ENCODE results near the gene ARHGEF16. TPM values are rescaled to one million over a fixed set of nuclear protein-coding genes. Genes with fewer than 3 reads are reported as not detected.
A peak's percentile ranks its signal among the peaks of the same experiment; 100 is the strongest.

ARHGEF16 gene
- total RNA-seq, 1 donor from 2014 or later, result 0.34 TPM

GRCh38 chr1:3529099-3529729 lies 74.7 kb downstream of the ARHGEF16 start:
- TF ChIP-seq, protein P1, sequence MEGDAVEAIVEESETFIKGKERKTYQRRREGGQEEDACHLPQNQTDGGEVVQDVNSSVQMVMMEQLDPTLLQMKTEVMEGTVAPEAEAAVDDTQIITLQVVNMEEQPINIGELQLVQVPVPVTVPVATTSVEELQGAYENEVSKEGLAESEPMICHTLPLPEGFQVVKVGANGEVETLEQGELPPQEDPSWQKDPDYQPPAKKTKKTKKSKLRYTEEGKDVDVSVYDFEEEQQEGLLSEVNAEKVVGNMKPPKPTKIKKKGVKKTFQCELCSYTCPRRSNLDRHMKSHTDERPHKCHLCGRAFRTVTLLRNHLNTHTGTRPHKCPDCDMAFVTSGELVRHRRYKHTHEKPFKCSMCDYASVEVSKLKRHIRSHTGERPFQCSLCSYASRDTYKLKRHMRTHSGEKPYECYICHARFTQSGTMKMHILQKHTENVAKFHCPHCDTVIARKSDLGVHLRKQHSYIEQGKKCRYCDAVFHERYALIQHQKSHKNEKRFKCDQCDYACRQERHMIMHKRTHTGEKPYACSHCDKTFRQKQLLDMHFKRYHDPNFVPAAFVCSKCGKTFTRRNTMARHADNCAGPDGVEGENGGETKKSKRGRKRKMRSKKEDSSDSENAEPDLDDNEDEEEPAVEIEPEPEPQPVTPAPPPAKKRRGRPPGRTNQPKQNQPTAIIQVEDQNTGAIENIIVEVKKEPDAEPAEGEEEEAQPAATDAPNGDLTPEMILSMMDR (IDR thresholded peaks at IDR 0.05; ENCODE audit: partially characterized antibody, unreplicated experiment), result no peak
- Mint-ChIP-seq H3K9me3 (ENCODE audit: unreplicated experiment) (peaks cover 3% of the 10 kb centered on the region), H3K4me3 (ENCODE audit: unreplicated experiment) (no peak overlapping the region), H3K36me3 (ENCODE audit: unreplicated experiment) (no peaks in the 10 kb centered on the region), H3K4me1 (ENCODE audit: low read depth, unreplicated experiment) (peaks cover 10% of the 10 kb centered on the region), H3K27ac (ENCODE audit: unreplicated experiment) (no peak overlapping the region), H3K27me3 (ENCODE audit: unreplicated experiment) (peaks cover 17% of the 10 kb centered on the region)
- no peak for DNase-seq

GRCh38 chr1:3530086-3530925 lies 75.8 kb downstream of the ARHGEF16 start:
- peak overlapping the region; percentile 17 for H3K27ac Mint-ChIP-seq (ENCODE audit: unreplicated experiment)
- H3K36me3 Mint-ChIP-seq (ENCODE audit: unreplicated experiment), result no peaks in the 10 kb centered on the region
- peaks cover 2% of the 10 kb centered on the region for H3K9me3 Mint-ChIP-seq (ENCODE audit: unreplicated experiment)
- H3K27me3 Mint-ChIP-seq (ENCODE audit: unreplicated experiment), result peaks cover 17% of the 10 kb centered on the region
- DNase-seq, result peak; percentile 53
- H3K4me1 Mint-ChIP-seq (ENCODE audit: low read depth, unreplicated experiment), result peaks cover 10% of the 10 kb centered on the region
- TF ChIP-seq, protein P1 (IDR thresholded peaks at IDR 0.05; ENCODE audit: partially characterized antibody, unreplicated experiment), result no peak
- peak overlapping the region; percentile 49 for H3K4me3 Mint-ChIP-seq (ENCODE audit: unreplicated experiment)

Other genes with a start within 250 kb of the ARHGEF16 start
- 64.7 TPM for gene MEGF6, start 156.8 kb downstream of the ARHGEF16 start, total RNA-seq (ENCODE audit: unreplicated experiment)
- gene TPRG1L, start 170.3 kb downstream of the ARHGEF16 start, total RNA-seq (ENCODE audit: unreplicated experiment), result 43.1 TPM
- gene WRAP73, start 195.4 kb downstream of the ARHGEF16 start, total RNA-seq (ENCODE audit: unreplicated experiment), result 47.7 TPM
- gene TP73, start 197.9 kb downstream of the ARHGEF16 start, total RNA-seq (ENCODE audit: unreplicated experiment), result 13.0 TPM